BLaER1 treated with 17β-estradiol and CSF1 and Interleukin-3, amounts not matched to agents 10 nM and 100 nM (cell line): Measurements from ENCODE around the gene WTAP.
"Not testable (repeated sequence)": the region's sequence is repeated elsewhere in the genome, so short reads cannot be mapped to it uniquely, and the experiment has no call there.

Experiments used
- H3K27ac ChIP-seq, 11 experiments: shearing (Covaris generic); formaldehyde crosslinking; 2 replicates each; pipeline ENCODE4 v1.8.1; 2022
- H3K27me3 ChIP-seq, 11 experiments: shearing (Covaris generic); formaldehyde crosslinking; 2 replicates each; pipeline ENCODE4 v1.8.1; 2022
- H3K36me3 ChIP-seq, 11 experiments: shearing (Covaris generic); formaldehyde crosslinking; 2 replicates each; pipeline ENCODE4 v1.8.1; 2022
- H3K4me1 ChIP-seq, 10 experiments: shearing (Covaris generic); formaldehyde crosslinking; 2 replicates each; pipeline ENCODE4 v1.8.1; 2022
- H3K4me2 ChIP-seq, 11 experiments: shearing (Covaris generic); formaldehyde crosslinking; 2 replicates each; pipeline ENCODE4 v1.8.1; 2022
- H3K4me3 ChIP-seq, 10 experiments: shearing (Covaris generic); formaldehyde crosslinking; 2 replicates each; pipeline ENCODE4 v1.8.1; 2022
- H3K9ac ChIP-seq, 11 experiments: shearing (Covaris generic); formaldehyde crosslinking; 2 replicates each; pipeline ENCODE4 v1.8.1; 2022
- H3K9me3 ChIP-seq, 11 experiments: shearing (Covaris generic); formaldehyde crosslinking; replicated peaks in 1 of 11; 2 replicates each; pipeline ENCODE4 v1.8.1; 2022
- H4K20me1 ChIP-seq, 11 experiments: shearing (Covaris generic); formaldehyde crosslinking; 2 replicates each; pipeline ENCODE4 v1.8.1; 2022
- Cebpa-rat ChIP-seq, 11 experiments: shearing (Covaris generic); IDR thresholded peaks; 2 replicates each; pipeline ENCODE4 v1.8.1; 2022

Gene WTAP

DNA sequence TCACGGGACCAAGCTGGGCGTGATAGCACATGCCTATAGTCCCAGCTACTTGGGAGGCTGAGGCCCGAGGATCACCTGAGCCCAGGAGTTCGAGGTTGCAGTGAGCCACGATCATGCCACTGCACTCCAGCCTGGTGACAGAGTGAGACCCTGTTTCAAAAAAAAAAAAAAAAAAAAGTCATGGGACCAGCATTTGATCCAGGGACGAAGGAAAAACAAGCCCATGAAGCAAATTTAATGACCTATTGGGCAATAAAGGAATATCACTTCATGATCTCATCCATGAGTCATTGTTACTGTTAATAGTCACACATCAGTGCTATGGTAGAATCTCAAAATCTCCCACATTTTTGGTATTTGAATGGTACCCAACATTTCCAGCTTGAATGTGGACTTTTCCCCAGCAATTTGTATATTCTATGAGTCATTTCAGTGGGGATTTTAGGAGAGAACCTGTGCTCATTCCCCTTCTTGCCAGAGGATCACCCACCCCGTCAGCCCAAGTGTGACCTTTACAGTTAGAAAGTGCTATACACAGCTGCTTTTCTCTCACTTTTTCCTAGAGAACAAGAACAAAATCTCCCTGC, 25.8 kb upstream of the WTAP start:
- no peaks in the 10 kb centered on the region for H3K27me3 ChIP-seq
- peak overlapping the region; percentile 57 to 81 (median 71); a peak in 21 of 22 replicates for H3K9ac ChIP-seq
- peak overlapping the region; percentile 70 to 94 (median 85) for H3K27ac ChIP-seq
- no peaks in the 10 kb centered on the region for H4K20me1 ChIP-seq
- H3K9me3 ChIP-seq: peaks cover 0 to 18% (median 11%) of the 10 kb centered on the region in 11 experiments; a peak in 15 of 22 replicates
- H3K4me2 ChIP-seq: peak overlapping the region; percentile 68 to 87 (median 81)
- peaks cover 55 to 87% (median 69%) of the 10 kb centered on the region in 10 experiments for H3K4me1 ChIP-seq
- peaks cover 0 to 9% (median 0%) of the 10 kb centered on the region in 11 experiments; a peak in 5 of 22 replicates for H3K36me3 ChIP-seq
- TF ChIP-seq Cebpa-rat (IDR thresholded peaks at IDR 0.05): peak in 10 of 11 experiments; percentile 12 to 85 (median 70); a peak in 13 of 22 replicates
- peak overlapping the region in 4 of 10 experiments; percentile 1 to 20 (median 10); a peak in 3 of 20 replicates for H3K4me3 ChIP-seq

GRCh38 chr6:159710603-159711002, 16.7 kb upstream of the WTAP start:
- not testable (repeated sequence) for H4K20me1 ChIP-seq, H3K9ac ChIP-seq, H3K27me3 ChIP-seq, H3K27ac ChIP-seq, H3K4me3 ChIP-seq
- peaks cover 8 to 27% (median 13%) of the 10 kb centered on the region in 10 experiments; a peak in 19 of 20 replicates for H3K4me1 ChIP-seq
- peak overlapping the region in 1 of 11 experiments; percentile 22; a peak in 1 of 22 replicates for H3K4me2 ChIP-seq
- peaks cover 0 to 18% (median 8%) of the 10 kb centered on the region in 11 experiments; a peak in 10 of 22 replicates for H3K9me3 ChIP-seq
- peaks cover 0 to 12% (median 2%) of the 10 kb centered on the region in 11 experiments; a peak in 7 of 22 replicates for H3K36me3 ChIP-seq

GRCh38 chr6:159712389-159712788, 14.9 kb upstream of the WTAP start:
- not testable (repeated sequence) for H3K4me2 ChIP-seq, H3K27me3 ChIP-seq, H3K9ac ChIP-seq, H4K20me1 ChIP-seq, H3K4me3 ChIP-seq, H3K27ac ChIP-seq
- H3K9me3 ChIP-seq: peaks cover 0 to 18% (median 8%) of the 10 kb centered on the region in 11 experiments; a peak in 10 of 22 replicates
- peaks cover 10 to 45% (median 30%) of the 10 kb centered on the region in 10 experiments; a peak in 19 of 20 replicates for H3K4me1 ChIP-seq
- peaks cover 0 to 15% (median 8%) of the 10 kb centered on the region in 11 experiments; a peak in 10 of 22 replicates for H3K36me3 ChIP-seq

DNA sequence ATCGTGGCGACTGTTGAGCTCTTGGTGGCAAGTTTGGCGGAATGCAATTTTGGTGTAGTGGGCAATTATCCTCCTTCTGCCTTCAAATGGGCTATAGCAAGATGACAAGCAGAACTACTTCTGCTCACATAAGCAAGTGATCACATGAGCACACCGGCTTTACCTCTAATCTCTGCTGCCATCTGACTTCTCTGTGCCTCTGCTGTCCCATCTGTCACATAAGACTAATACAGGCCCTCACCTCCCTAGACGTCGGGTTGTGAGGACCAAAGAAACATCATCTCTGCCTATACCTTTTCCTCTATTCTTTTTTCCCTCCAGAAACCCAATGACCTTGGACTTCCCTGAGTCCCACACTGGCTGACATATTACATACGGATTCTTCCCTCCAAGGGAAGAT, 13.3 kb upstream of the WTAP start:
- peak overlapping the region in 7 of 11 experiments; percentile 12 to 89 (median 79); a peak in 6 of 22 replicates for H3K27ac ChIP-seq
- H3K36me3 ChIP-seq: peaks cover 0 to 15% (median 8%) of the 10 kb centered on the region in 11 experiments; a peak in 10 of 22 replicates
- no peak overlapping the region for H3K9ac ChIP-seq
- H3K9me3 ChIP-seq: peaks cover 0 to 18% (median 8%) of the 10 kb centered on the region in 11 experiments; a peak in 10 of 22 replicates
- no peak for TF ChIP-seq Cebpa-rat (IDR thresholded peaks at IDR 0.05)
- peaks cover 15 to 61% (median 31%) of the 10 kb centered on the region in 10 experiments; a peak in 19 of 20 replicates for H3K4me1 ChIP-seq
- peak overlapping the region in 3 of 11 experiments; percentile 84 to 94 (median 88); a peak in 6 of 22 replicates for H3K4me2 ChIP-seq
- no peak overlapping the region for H3K4me3 ChIP-seq
- H4K20me1 ChIP-seq: no peaks in the 10 kb centered on the region
- no peaks in the 10 kb centered on the region for H3K27me3 ChIP-seq

DNA sequence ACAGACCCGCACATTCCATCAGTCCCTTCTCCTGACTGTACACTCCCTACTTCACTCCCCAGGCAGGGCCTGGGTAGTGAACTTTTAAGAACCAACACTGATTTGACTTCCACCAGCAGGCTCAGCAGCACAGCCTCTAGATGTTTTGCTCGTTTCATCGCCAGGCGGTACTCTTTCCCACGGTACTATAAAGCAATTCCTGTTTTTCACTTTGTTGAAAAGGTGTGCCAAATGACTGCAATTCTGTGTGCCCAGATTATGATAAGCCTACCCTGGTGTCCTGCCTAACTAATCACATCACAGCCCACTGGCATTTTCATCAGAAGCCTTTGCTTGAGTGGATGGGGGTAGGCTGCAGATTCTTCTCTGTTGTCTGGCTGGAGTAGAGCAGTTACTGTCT, 12.9 kb upstream of the WTAP start:
- H3K9me3 ChIP-seq: peaks cover 0 to 16% (median 8%) of the 10 kb centered on the region in 11 experiments; a peak in 10 of 22 replicates
- H3K4me1 ChIP-seq: peaks cover 18 to 65% (median 31%) of the 10 kb centered on the region in 10 experiments; a peak in 19 of 20 replicates
- no peak for TF ChIP-seq Cebpa-rat (IDR thresholded peaks at IDR 0.05)
- peak overlapping the region in 2 of 11 experiments; percentile 11 to 63; a peak in 4 of 22 replicates for H3K9ac ChIP-seq
- no peaks in the 10 kb centered on the region; a peak in 1 of 22 replicates for H4K20me1 ChIP-seq
- peak overlapping the region in 10 of 11 experiments; percentile 20 to 94 (median 64); a peak in 14 of 22 replicates for H3K4me2 ChIP-seq
- no peak overlapping the region for H3K4me3 ChIP-seq
- peak overlapping the region in 10 of 11 experiments; percentile 12 to 89 (median 73); a peak in 14 of 22 replicates for H3K27ac ChIP-seq
- H3K27me3 ChIP-seq: no peaks in the 10 kb centered on the region
- peaks cover 0 to 15% (median 8%) of the 10 kb centered on the region in 11 experiments; a peak in 11 of 22 replicates for H3K36me3 ChIP-seq

- Histone ChIP-seq H3K4me1 (peaks cover 18 to 66% (median 31%) of the 10 kb centered on the region in 10 experiments; a peak in 19 of 20 replicates), H4K20me1 (no peaks in the 10 kb centered on the region; a peak in 2 of 22 replicates), H3K27me3 (no peaks in the 10 kb centered on the region), H3K4me3 (no peak overlapping the region), H3K27ac (peak overlapping the region in 9 of 11 experiments; percentile 12 to 89 (median 77); a peak in 17 of 22 replicates), H3K9ac (peak overlapping the region in 4 of 11 experiments; percentile 22 to 64 (median 63); a peak in 7 of 22 replicates), H3K36me3 (peaks cover 0 to 15% (median 8%) of the 10 kb centered on the region in 11 experiments; a peak in 12 of 22 replicates), H3K4me2 (peak overlapping the region; percentile 19 to 94 (median 51)), H3K9me3 (peaks cover 0 to 12% (median 5%) of the 10 kb centered on the region in 11 experiments; a peak in 10 of 22 replicates)
- no peak for TF ChIP-seq Cebpa-rat (IDR thresholded peaks at IDR 0.05)
These were observed 12.1 kb upstream of the WTAP start for GRCh38 chr6:159715166-159715565.

- H4K20me1 ChIP-seq: peaks cover 0 to 4% (median 0%) of the 10 kb centered on the region in 11 experiments; a peak in 4 of 22 replicates
- H3K36me3 ChIP-seq: peaks cover 0 to 15% (median 8%) of the 10 kb centered on the region in 11 experiments; a peak in 12 of 22 replicates
- peaks cover 0 to 7% (median 1%) of the 10 kb centered on the region in 11 experiments; a peak in 9 of 22 replicates for H3K9me3 ChIP-seq
- no peak for TF ChIP-seq Cebpa-rat (IDR thresholded peaks at IDR 0.05)
- no peaks in the 10 kb centered on the region for H3K27me3 ChIP-seq
- H3K27ac ChIP-seq: peak overlapping the region in 9 of 11 experiments; percentile 12 to 89 (median 77); a peak in 16 of 22 replicates
- peaks cover 18 to 66% (median 31%) of the 10 kb centered on the region in 10 experiments; a peak in 19 of 20 replicates for H3K4me1 ChIP-seq
- peak overlapping the region in 4 of 11 experiments; percentile 22 to 64 (median 63); a peak in 7 of 22 replicates for H3K9ac ChIP-seq
- no peak overlapping the region for H3K4me3 ChIP-seq
- H3K4me2 ChIP-seq: peak overlapping the region; percentile 19 to 94 (median 51); a peak in 20 of 22 replicates
These were observed 11.7 kb upstream of the WTAP start for GRCh38 chr6:159715605-159716004.

- H3K9ac ChIP-seq: peak overlapping the region in 7 of 11 experiments; percentile 14 to 64 (median 59); a peak in 11 of 22 replicates
- peaks cover 18 to 66% (median 31%) of the 10 kb centered on the region in 10 experiments; a peak in 19 of 20 replicates for H3K4me1 ChIP-seq
- peak overlapping the region in 1 of 10 experiments; percentile 18; a peak in 1 of 20 replicates for H3K4me3 ChIP-seq
- H4K20me1 ChIP-seq: peaks cover 0 to 7% (median 0%) of the 10 kb centered on the region in 11 experiments; a peak in 4 of 22 replicates
- peaks cover 0 to 6% (median 0%) of the 10 kb centered on the region in 11 experiments; a peak in 2 of 22 replicates for H3K9me3 ChIP-seq
- H3K4me2 ChIP-seq: peak overlapping the region in 9 of 11 experiments; percentile 13 to 94 (median 66); a peak in 18 of 22 replicates
- TF ChIP-seq Cebpa-rat (IDR thresholded peaks at IDR 0.05): peak in 9 of 11 experiments; percentile 12 to 93 (median 65); a peak in 9 of 22 replicates
- peaks cover 0 to 15% (median 8%) of the 10 kb centered on the region in 11 experiments; a peak in 12 of 22 replicates for H3K36me3 ChIP-seq
- no peaks in the 10 kb centered on the region for H3K27me3 ChIP-seq
- H3K27ac ChIP-seq: peak overlapping the region; percentile 35 to 89 (median 69); a peak in 21 of 22 replicates
These were observed 10.8 kb upstream of the WTAP start for GRCh38 chr6:159716247-159717096.
